Measurements from ENCODE around the gene PTPN11.
A peak's percentile ranks its signal among the peaks of the same experiment; 100 is the strongest.
"Not testable (repeated sequence)": the region's sequence is repeated elsewhere in the genome, so short reads cannot be mapped to it uniquely, and the experiment has no call there.

The PTPN11 gene

GRCh38 chr12:112447106-112447505, 28.4 kb downstream of the PTPN11 start:
- peak overlapping the region in 1 of 2 donors; percentile 20 for H3K4me3 Mint-ChIP-seq
- H3K4me1 Mint-ChIP-seq (ENCODE audit: low read depth in 2 of 2) = peaks cover 5 to 12% of the 10 kb centered on the region in 2 donors
- peaks cover 50% of the 10 kb centered on the region for H3K36me3 Mint-ChIP-seq (ENCODE audit: insufficient read depth)
- no peak for ATAC-seq (replicated peaks)
- no peaks in the 10 kb centered on the region for H3K27me3 Mint-ChIP-seq
- peak overlapping the region; percentile 87 to 88 for H3K27ac Mint-ChIP-seq
- no peak for DNase-seq
- H3K9me3 Mint-ChIP-seq = no peaks in the 10 kb centered on the region

GRCh38 chr12:112448165-112448564, 29.4 kb downstream of the PTPN11 start:
- H3K27ac Mint-ChIP-seq = peak overlapping the region; percentile 49 to 88
- DNase-seq; ATAC-seq (replicated peaks); H3K9me3 Mint-ChIP-seq; H3K27me3 Mint-ChIP-seq; H3K4me3 Mint-ChIP-seq: not testable (repeated sequence)
- H3K4me1 Mint-ChIP-seq (ENCODE audit: low read depth in 2 of 2) = peaks cover 5 to 12% of the 10 kb centered on the region in 2 donors
- peaks cover 56% of the 10 kb centered on the region for H3K36me3 Mint-ChIP-seq (ENCODE audit: insufficient read depth)

- Mint-ChIP-seq H3K9me3 (no peaks in the 10 kb centered on the region), H3K27ac (no peak overlapping the region), H3K27me3 (no peaks in the 10 kb centered on the region), H3K4me1 (ENCODE audit: low read depth in 2 of 2) (peaks cover 5 to 11% of the 10 kb centered on the region in 2 donors), H3K36me3 (ENCODE audit: insufficient read depth) (peaks cover 73% of the 10 kb centered on the region), H3K4me3 (no peak overlapping the region)
- DNase-seq (no peak), ATAC-seq (replicated peaks) (no peak)
These were observed 32.0 kb downstream of the PTPN11 start for GRCh38 chr12:112450725-112451124.

- Mint-ChIP-seq H3K36me3 (ENCODE audit: insufficient read depth) (peaks cover 79% of the 10 kb centered on the region), H3K4me1 (ENCODE audit: low read depth in 2 of 2) (peaks cover 1 to 5% of the 10 kb centered on the region in 2 donors)
These were observed 37.3 kb downstream of the PTPN11 start for GRCh38 chr12:112456029-112456428.

GRCh38 chr12:112457142-112457541, 38.4 kb downstream of the PTPN11 start:
- not testable (repeated sequence) for H3K27ac Mint-ChIP-seq; H3K4me1 Mint-ChIP-seq (ENCODE audit: low read depth in 2 of 2); ATAC-seq (replicated peaks); DNase-seq; H3K9me3 Mint-ChIP-seq; H3K4me3 Mint-ChIP-seq; H3K27me3 Mint-ChIP-seq
- H3K36me3 Mint-ChIP-seq (ENCODE audit: insufficient read depth) = peaks cover 76% of the 10 kb centered on the region

More at GRCh38 chr12:112456029-112456428, 37.3 kb downstream of the PTPN11 start:
- H3K9me3 Mint-ChIP-seq = no peaks in the 10 kb centered on the region
- H3K27me3 Mint-ChIP-seq = no peaks in the 10 kb centered on the region
- H3K4me3 Mint-ChIP-seq = no peak overlapping the region
- peak overlapping the region in 1 of 2 donors; percentile 54 for H3K27ac Mint-ChIP-seq
- ATAC-seq (replicated peaks) (no peak), DNase-seq (no peak)

GRCh38 chr12:112458330-112458729, 39.6 kb downstream of the PTPN11 start:
- no peak for DNase-seq
- H3K27ac Mint-ChIP-seq = no peak overlapping the region

GRCh38 chr12:112458751-112459150, 40.0 kb downstream of the PTPN11 start:
- H3K27me3 Mint-ChIP-seq = no peaks in the 10 kb centered on the region
- no peak overlapping the region for H3K27ac Mint-ChIP-seq
- DNase-seq (no peak), ATAC-seq (replicated peaks) (no peak)
- peaks cover 1 to 7% of the 10 kb centered on the region in 2 donors for H3K4me1 Mint-ChIP-seq (ENCODE audit: low read depth in 2 of 2)
- peaks cover 65% of the 10 kb centered on the region for H3K36me3 Mint-ChIP-seq (ENCODE audit: insufficient read depth)
- H3K4me3 Mint-ChIP-seq = no peak overlapping the region
- H3K9me3 Mint-ChIP-seq = no peaks in the 10 kb centered on the region

More at GRCh38 chr12:112458330-112458729, 39.6 kb downstream of the PTPN11 start:
- no peaks in the 10 kb centered on the region for H3K27me3 Mint-ChIP-seq
- H3K9me3 Mint-ChIP-seq = no peaks in the 10 kb centered on the region
- ATAC-seq (replicated peaks) = no peak
- peaks cover 68% of the 10 kb centered on the region for H3K36me3 Mint-ChIP-seq (ENCODE audit: insufficient read depth)
- no peak overlapping the region for H3K4me3 Mint-ChIP-seq
- H3K4me1 Mint-ChIP-seq (ENCODE audit: low read depth in 2 of 2) = peaks cover 1 to 7% of the 10 kb centered on the region in 2 donors

GRCh38 chr12:112463478-112463877, 44.7 kb downstream of the PTPN11 start:
- Mint-ChIP-seq H3K9me3 (no peaks in the 10 kb centered on the region), H3K4me1 (ENCODE audit: low read depth in 2 of 2) (peaks cover 5 to 16% of the 10 kb centered on the region in 2 donors), H3K4me3 (no peak overlapping the region), H3K27me3 (no peaks in the 10 kb centered on the region), H3K27ac (no peak overlapping the region), H3K36me3 (ENCODE audit: insufficient read depth) (peaks cover 23% of the 10 kb centered on the region)
- no peak for ATAC-seq (replicated peaks)
- no peak for DNase-seq

- H3K27me3 Mint-ChIP-seq = no peaks in the 10 kb centered on the region
- peaks cover 15% of the 10 kb centered on the region for H3K36me3 Mint-ChIP-seq (ENCODE audit: insufficient read depth)
- H3K4me3 Mint-ChIP-seq = no peak overlapping the region
- no peak overlapping the region for H3K27ac Mint-ChIP-seq
- DNase-seq (no peak), ATAC-seq (replicated peaks) (no peak)
- H3K4me1 Mint-ChIP-seq (ENCODE audit: low read depth in 2 of 2) = peaks cover 5 to 16% of the 10 kb centered on the region in 2 donors
- H3K9me3 Mint-ChIP-seq = no peaks in the 10 kb centered on the region
These were observed 45.9 kb downstream of the PTPN11 start for GRCh38 chr12:112464605-112465004.

GRCh38 chr12:112466011-112466422, 47.3 kb downstream of the PTPN11 start:
- H3K4me1 Mint-ChIP-seq (ENCODE audit: low read depth in 2 of 2) = peaks cover 4 to 12% of the 10 kb centered on the region in 2 donors
- no peak overlapping the region for H3K4me3 Mint-ChIP-seq
- peak overlapping the region in 1 of 2 donors; percentile 35 for H3K27ac Mint-ChIP-seq
- DNase-seq = no peak
- no peaks in the 10 kb centered on the region for H3K9me3 Mint-ChIP-seq
- no peaks in the 10 kb centered on the region for H3K27me3 Mint-ChIP-seq
- ATAC-seq (replicated peaks) = no peak
- peaks cover 6% of the 10 kb centered on the region for H3K36me3 Mint-ChIP-seq (ENCODE audit: insufficient read depth)

- Mint-ChIP-seq H3K36me3 (ENCODE audit: insufficient read depth) (peaks cover 9% of the 10 kb centered on the region), H3K4me3 (no peak overlapping the region), H3K27me3 (no peaks in the 10 kb centered on the region), H3K4me1 (ENCODE audit: low read depth in 2 of 2) (peaks cover 4 to 9% of the 10 kb centered on the region in 2 donors), H3K9me3 (no peaks in the 10 kb centered on the region), H3K27ac (peak overlapping the region in 1 of 2 donors; percentile 16)
- DNase-seq = no peak
- ATAC-seq (replicated peaks) = no peak
These were observed 48.1 kb downstream of the PTPN11 start for GRCh38 chr12:112466835-112467234.

- Mint-ChIP-seq H3K36me3 (ENCODE audit: insufficient read depth) (peaks cover 18% of the 10 kb centered on the region), H3K4me1 (ENCODE audit: low read depth in 2 of 2) (peaks cover 4 to 9% of the 10 kb centered on the region in 2 donors), H3K27ac (no peak overlapping the region), H3K27me3 (no peaks in the 10 kb centered on the region), H3K4me3 (no peak overlapping the region), H3K9me3 (no peaks in the 10 kb centered on the region)
- ATAC-seq (replicated peaks) = no peak
- DNase-seq = no peak
These were observed 49.3 kb downstream of the PTPN11 start for GRCh38 chr12:112468046-112468445.

- no peak for ATAC-seq (replicated peaks)
- DNase-seq = no peak
- H3K4me1 Mint-ChIP-seq (ENCODE audit: low read depth in 2 of 2) = peaks cover 0 to 8% of the 10 kb centered on the region in 2 donors
These were observed 54.3 kb downstream of the PTPN11 start for GRCh38 chr12:112473056-112473455.

GRCh38 chr12:112479413-112479812, 60.7 kb downstream of the PTPN11 start:
- Mint-ChIP-seq H3K36me3 (ENCODE audit: insufficient read depth) (peaks cover 68% of the 10 kb centered on the region), H3K9me3 (no peaks in the 10 kb centered on the region), H3K4me1 (ENCODE audit: low read depth in 2 of 2) (peaks cover 2 to 8% of the 10 kb centered on the region in 2 donors), H3K4me3 (no peak overlapping the region), H3K27me3 (no peaks in the 10 kb centered on the region), H3K27ac (peak overlapping the region in 1 of 2 donors; percentile 66)
- no peak for ATAC-seq (replicated peaks)
- DNase-seq = no peak

More at GRCh38 chr12:112473056-112473455, 54.3 kb downstream of the PTPN11 start:
- Mint-ChIP-seq H3K36me3 (ENCODE audit: insufficient read depth) (peaks cover 43% of the 10 kb centered on the region), H3K9me3 (no peaks in the 10 kb centered on the region), H3K27me3 (no peaks in the 10 kb centered on the region), H3K4me3 (no peak overlapping the region), H3K27ac (peak overlapping the region in 1 of 2 donors; percentile 41)
